Activated CD4-positive, alpha-beta T cell treated with anti-CD3 and anti-CD28 coated beads for 36 hours (primary cell): ENCODE data around the gene SLC50A1. TPM values are rescaled to one million over a fixed set of nuclear protein-coding genes. Genes with fewer than 3 reads are reported as not detected.

Experiments
- ATAC-seq: fragments of 200-7000 bp; cut with Tn5 transposase; one replicate; pipeline ENCODE4 v1.10.0; 2021; ENCODE audit warnings: mild to moderate bottlenecking, moderate library complexity
- CTCF ChIA-PET: fragments of 350-600 bp; sonication (Branson Sonifier 250); formaldehyde crosslinking; loops from one replicate; lab custom pipeline; 2021; ENCODE audit warnings: antibody characterized with exemption; lab: Charles Lee
- POLR2A ChIA-PET: fragments of 350-600 bp; sonication (Branson Sonifier 250); formaldehyde crosslinking; loops from one replicate; lab custom pipeline; 2021; ENCODE audit warnings: antibody characterized with exemption, inconsistent platforms; lab: Charles Lee
- DNase-seq: peaks from one replicate; pipeline ENCODE4 v3.0.0-alpha.2; 2020
- H3K27ac Mint-ChIP-seq: one replicate; pipeline ENCODE4 v1.8.0; 2021; ENCODE audit warnings: mixed read lengths
- H3K27me3 Mint-ChIP-seq: one replicate; pipeline ENCODE4 v1.8.0; 2021; ENCODE audit warnings: mixed read lengths
- H3K36me3 Mint-ChIP-seq: one replicate; pipeline ENCODE4 v1.8.0; 2021; ENCODE audit warnings: low read depth, mixed read lengths
- H3K4me1 Mint-ChIP-seq: one replicate; pipeline ENCODE4 v1.8.0; 2021; ENCODE audit warnings: mixed read lengths
- H3K4me3 Mint-ChIP-seq: one replicate; pipeline ENCODE4 v1.8.0; 2021; ENCODE audit warnings: mild to moderate bottlenecking, moderate library complexity, mixed read lengths
- H3K9me3 Mint-ChIP-seq: one replicate; pipeline ENCODE4 v1.8.0; 2021; ENCODE audit warnings: low read depth, mixed read lengths
- intact Hi-C, 2 experiments: fragments of 100-400 bp; cut with DNase I in 1 of 2; cut with micrococcal nuclease in 1 of 2; formaldehyde crosslinking; loops; one replicate each; pipeline versions ENCODE4 v1.14.2 to v1.15.1; 2022 to 2024; cut with DNase I, micrococcal nuclease
- total RNA-seq, 2 experiments: library from RNA; stranded (reverse); gene quantifications; one replicate each; pipeline ENCODE4 v1.2.3, GENCODE V29; 2021

Gene SLC50A1
- total RNA-seq, 2 experiments from 2014 or later = 50.2 to 58.0 TPM

- H3K27me3 Mint-ChIP-seq = no peaks in the 10 kb centered on the region
- H3K27ac Mint-ChIP-seq = no peak overlapping the region
- ChIA-PET POLR2A (no interaction called here), CTCF (no interaction called here)
- H3K9me3 Mint-ChIP-seq = no peaks in the 10 kb centered on the region
- DNase-seq (no peak), ATAC-seq (no peak)
- no peaks in the 10 kb centered on the region for H3K4me1 Mint-ChIP-seq
- no peaks in the 10 kb centered on the region for H3K36me3 Mint-ChIP-seq
- intact Hi-C loops = no loop called here
- H3K4me3 Mint-ChIP-seq = no peak overlapping the region
Observed at GRCh38 chr1:155103325-155103724, 32.3 kb upstream of the SLC50A1 start.

- no peaks in the 10 kb centered on the region for H3K36me3 Mint-ChIP-seq
- ChIA-PET CTCF (interaction anchor here (0.7 to 1.4 kb wide), 3 partner anchors 13 to 81 kb away, joined by 3 to 4 read pairs (median 3); partner anchors contain the start of gene KRTCAP2), POLR2A (no interaction called here)
- no peaks in the 10 kb centered on the region for H3K9me3 Mint-ChIP-seq
- no peaks in the 10 kb centered on the region for H3K27me3 Mint-ChIP-seq
- ATAC-seq = no peak
- no peak for DNase-seq
- H3K27ac Mint-ChIP-seq = no peak overlapping the region
- H3K4me3 Mint-ChIP-seq = no peak overlapping the region
- intact Hi-C loops = no loop called here
- H3K4me1 Mint-ChIP-seq = no peaks in the 10 kb centered on the region
Observed at GRCh38 chr1:155104605-155105534, 30.8 kb upstream of the SLC50A1 start.

GRCh38 chr1:155105604-155106011 lies 30.0 kb upstream of the SLC50A1 start:
- Mint-ChIP-seq H3K9me3 (no peaks in the 10 kb centered on the region), H3K4me1 (no peaks in the 10 kb centered on the region), H3K27me3 (no peaks in the 10 kb centered on the region), H3K36me3 (no peaks in the 10 kb centered on the region), H3K27ac (no peak overlapping the region), H3K4me3 (no peak overlapping the region)
- intact Hi-C loops = no loop called here
- ChIA-PET CTCF (interaction anchor here (0.6 to 1.7 kb wide), 3 partner anchors 9 to 714 kb away, joined by 3 read pairs; no protein-coding TSS in a partner anchor), POLR2A (no interaction called here)
- no peak for ATAC-seq
- DNase-seq = no peak

GRCh38 chr1:155106862-155107261 lies 28.8 kb upstream of the SLC50A1 start:
- Mint-ChIP-seq H3K36me3 (no peaks in the 10 kb centered on the region), H3K4me1 (no peaks in the 10 kb centered on the region), H3K4me3 (no peak overlapping the region), H3K27ac (no peak overlapping the region), H3K9me3 (no peaks in the 10 kb centered on the region), H3K27me3 (no peaks in the 10 kb centered on the region)
- intact Hi-C loops = no loop called here
- CTCF ChIA-PET = interaction anchor here (0.9 to 1.9 kb wide), 6 partner anchors 9 to 87 kb away, joined by 3 to 5 read pairs (median 4); partner anchors contain the start of gene KRTCAP2
- no peak for ATAC-seq
- DNase-seq = no peak
- POLR2A ChIA-PET = interaction anchor here (0.7 kb wide), 1 partner anchor 50 kb away, joined by 3 read pairs; no protein-coding TSS in a partner anchor

- ATAC-seq = no peak
- H3K9me3 Mint-ChIP-seq = no peaks in the 10 kb centered on the region
- H3K4me3 Mint-ChIP-seq = no peak overlapping the region
Observed at GRCh38 chr1:155107309-155108264, 28.1 kb upstream of the SLC50A1 start.

GRCh38 chr1:155108296-155108695 lies 27.4 kb upstream of the SLC50A1 start:
- Mint-ChIP-seq H3K4me1 (no peaks in the 10 kb centered on the region), H3K9me3 (no peaks in the 10 kb centered on the region), H3K4me3 (no peak overlapping the region), H3K36me3 (no peaks in the 10 kb centered on the region), H3K27ac (no peak overlapping the region), H3K27me3 (no peaks in the 10 kb centered on the region)
- ChIA-PET POLR2A (no interaction called here), CTCF (interaction anchor here (1.9 kb wide), 1 partner anchor 59 kb away, joined by 5 read pairs; no protein-coding TSS in a partner anchor)
- DNase-seq (no peak), ATAC-seq (no peak)
- intact Hi-C loops = no loop called here

More at GRCh38 chr1:155107309-155108264, 28.1 kb upstream of the SLC50A1 start:
- Mint-ChIP-seq H3K27me3 (no peaks in the 10 kb centered on the region), H3K4me1 (no peaks in the 10 kb centered on the region), H3K27ac (no peak overlapping the region), H3K36me3 (no peaks in the 10 kb centered on the region)
- DNase-seq = no peak
- intact Hi-C loops = no loop called here
- ChIA-PET CTCF (interaction anchor here (1.0 to 1.9 kb wide), 5 partner anchors 10 to 86 kb away, joined by 3 to 5 read pairs (median 4); no protein-coding TSS in a partner anchor), POLR2A (no interaction called here)

- no peak for ATAC-seq
- Mint-ChIP-seq H3K9me3 (no peaks in the 10 kb centered on the region), H3K27me3 (no peaks in the 10 kb centered on the region), H3K27ac (no peak overlapping the region), H3K36me3 (no peaks in the 10 kb centered on the region), H3K4me1 (no peaks in the 10 kb centered on the region), H3K4me3 (no peak overlapping the region)
- no peak for DNase-seq
- POLR2A ChIA-PET = no interaction called here
- intact Hi-C loops = no loop called here
- CTCF ChIA-PET = no interaction called here
Observed at GRCh38 chr1:155110381-155110780, 25.3 kb upstream of the SLC50A1 start.

GRCh38 chr1:155110826-155111225 lies 24.8 kb upstream of the SLC50A1 start:
- POLR2A ChIA-PET = no interaction called here
- no peak overlapping the region for H3K4me3 Mint-ChIP-seq
- CTCF ChIA-PET = no interaction called here
- no peaks in the 10 kb centered on the region for H3K27me3 Mint-ChIP-seq
- H3K27ac Mint-ChIP-seq = no peak overlapping the region
- H3K9me3 Mint-ChIP-seq = no peaks in the 10 kb centered on the region
- intact Hi-C loops = no loop called here
- no peak for DNase-seq
- no peak for ATAC-seq
- H3K4me1 Mint-ChIP-seq = no peaks in the 10 kb centered on the region
- no peaks in the 10 kb centered on the region for H3K36me3 Mint-ChIP-seq

GRCh38 chr1:155113450-155113980 lies 22.1 kb upstream of the SLC50A1 start:
- CTCF ChIA-PET = interaction anchor here (0.7 to 1.0 kb wide), 2 partner anchors 10 to 22 kb away, joined by 3 read pairs; no protein-coding TSS in a partner anchor
- intact Hi-C loops = no loop called here

GRCh38 chr1:155116113-155116764 lies 19.4 kb upstream of the SLC50A1 start:
- ChIA-PET CTCF (interaction anchor here (0.9 to 1.6 kb wide), 5 partner anchors 18 to 447 kb away, joined by 3 to 8 read pairs (median 3); no protein-coding TSS in a partner anchor), POLR2A (no interaction called here)
- Mint-ChIP-seq H3K4me1 (no peaks in the 10 kb centered on the region), H3K4me3 (no peak overlapping the region), H3K27me3 (peaks cover 2% of the 10 kb centered on the region), H3K9me3 (no peaks in the 10 kb centered on the region), H3K36me3 (no peaks in the 10 kb centered on the region), H3K27ac (no peak overlapping the region)
- ATAC-seq = no peak
- intact Hi-C loops = no loop called here
- no peak for DNase-seq

More at GRCh38 chr1:155113450-155113980, 22.1 kb upstream of the SLC50A1 start:
- Mint-ChIP-seq H3K27me3 (peaks cover 2% of the 10 kb centered on the region), H3K36me3 (no peaks in the 10 kb centered on the region), H3K27ac (no peak overlapping the region), H3K4me3 (no peak overlapping the region), H3K4me1 (no peaks in the 10 kb centered on the region), H3K9me3 (no peaks in the 10 kb centered on the region)
- DNase-seq (no peak), ATAC-seq (no peak)
- POLR2A ChIA-PET = no interaction called here
